Neural progenitor cell (in vitro differentiated cells): ENCODE results near the gene NBAS.

Source experiments
- EZH2phosphoT487 ChIP-seq: fragments of 200-600 bp; sonication (generic); IDR thresholded peaks from 2 replicates; pipeline ENCODE4 v1.6.1; 2017; ENCODE audit warnings: antibody characterized with exemption
- TF ChIP-seq, protein P1 (sequence below): fragments of 200-600 bp; sonication (generic); IDR thresholded peaks from 2 replicates; pipeline ENCODE4 v1.5.1; 2017; ENCODE audit warnings: antibody characterized with exemption, mild to moderate bottlenecking

DNA sequence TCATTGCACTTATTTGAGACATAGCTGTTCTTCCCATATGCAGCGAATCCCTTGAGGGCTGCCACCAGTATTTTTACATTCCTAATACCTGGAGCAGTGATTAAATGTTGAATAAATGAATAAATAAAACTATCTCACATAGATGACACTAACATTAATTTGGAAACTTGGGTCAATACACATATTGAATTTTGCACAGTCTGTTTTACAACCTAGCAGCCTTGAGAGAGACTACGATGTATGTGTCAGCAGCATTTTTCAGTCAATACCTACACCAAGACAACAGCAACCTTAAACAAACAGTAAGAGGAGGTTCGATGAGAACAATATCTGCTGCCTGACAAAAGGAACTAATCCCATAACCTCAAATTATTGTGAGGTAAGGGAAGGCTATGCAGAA lies 53.4 kb downstream of the NBAS start:
- TF ChIP-seq, protein P1, sequence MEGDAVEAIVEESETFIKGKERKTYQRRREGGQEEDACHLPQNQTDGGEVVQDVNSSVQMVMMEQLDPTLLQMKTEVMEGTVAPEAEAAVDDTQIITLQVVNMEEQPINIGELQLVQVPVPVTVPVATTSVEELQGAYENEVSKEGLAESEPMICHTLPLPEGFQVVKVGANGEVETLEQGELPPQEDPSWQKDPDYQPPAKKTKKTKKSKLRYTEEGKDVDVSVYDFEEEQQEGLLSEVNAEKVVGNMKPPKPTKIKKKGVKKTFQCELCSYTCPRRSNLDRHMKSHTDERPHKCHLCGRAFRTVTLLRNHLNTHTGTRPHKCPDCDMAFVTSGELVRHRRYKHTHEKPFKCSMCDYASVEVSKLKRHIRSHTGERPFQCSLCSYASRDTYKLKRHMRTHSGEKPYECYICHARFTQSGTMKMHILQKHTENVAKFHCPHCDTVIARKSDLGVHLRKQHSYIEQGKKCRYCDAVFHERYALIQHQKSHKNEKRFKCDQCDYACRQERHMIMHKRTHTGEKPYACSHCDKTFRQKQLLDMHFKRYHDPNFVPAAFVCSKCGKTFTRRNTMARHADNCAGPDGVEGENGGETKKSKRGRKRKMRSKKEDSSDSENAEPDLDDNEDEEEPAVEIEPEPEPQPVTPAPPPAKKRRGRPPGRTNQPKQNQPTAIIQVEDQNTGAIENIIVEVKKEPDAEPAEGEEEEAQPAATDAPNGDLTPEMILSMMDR, result no peak
- TF ChIP-seq EZH2phosphoT487, result no peak
